Ecto neural progenitor cell (in vitro differentiated cells): ENCODE data around the gene CAPS2.

ENCODE experiments used
- DNase-seq: peaks from one replicate; pipeline ENCODE4 v3.0.0-alpha.2; 2018; ENCODE audit warnings: low spot score

CAPS2 gene

DNA sequence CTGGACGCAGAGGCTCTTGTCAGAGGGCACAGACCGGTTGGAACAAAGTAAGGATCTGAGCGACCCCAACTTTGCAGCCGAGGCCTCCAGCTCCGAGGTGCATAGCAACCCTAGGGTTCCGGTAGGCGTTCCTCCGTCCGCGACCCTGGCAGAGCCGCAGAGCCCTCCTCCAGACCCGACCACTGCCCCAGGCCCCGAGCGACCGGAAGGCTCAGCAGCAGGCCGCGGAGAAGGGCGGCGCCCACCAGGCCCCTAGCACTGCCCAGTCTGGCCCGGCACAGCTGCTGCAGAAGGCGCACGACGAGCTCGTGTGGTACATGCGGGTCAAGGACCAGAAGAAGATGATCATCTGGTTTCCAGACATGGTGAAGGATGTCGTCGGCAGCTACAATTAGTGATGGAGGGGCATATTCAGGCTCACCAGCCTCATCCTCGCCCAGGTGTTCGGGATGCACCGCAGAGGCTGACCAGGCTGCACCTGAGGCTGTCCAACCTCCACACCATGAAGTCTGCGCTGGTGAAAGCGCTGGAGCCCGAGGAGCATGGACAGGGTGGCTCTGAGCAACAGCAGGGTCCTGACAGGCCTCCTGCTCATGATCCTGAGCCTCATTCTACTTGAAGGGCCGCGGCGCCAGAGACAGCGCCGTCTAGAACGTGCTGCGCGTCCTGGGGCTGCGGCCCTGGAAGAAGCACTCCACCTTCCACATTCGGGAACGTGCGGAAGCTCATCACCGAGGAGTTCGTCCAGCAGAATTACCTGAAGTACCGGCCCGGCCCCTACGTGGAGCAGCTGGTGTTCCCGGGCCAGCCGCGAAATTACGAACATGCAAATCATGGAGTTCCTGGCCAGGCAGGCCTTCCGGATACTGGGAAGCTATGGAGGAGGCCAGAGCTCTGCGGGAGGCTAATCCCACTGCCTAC is 24.5 kb downstream of the CAPS2 start:
- DNase-seq: no peak

DNA sequence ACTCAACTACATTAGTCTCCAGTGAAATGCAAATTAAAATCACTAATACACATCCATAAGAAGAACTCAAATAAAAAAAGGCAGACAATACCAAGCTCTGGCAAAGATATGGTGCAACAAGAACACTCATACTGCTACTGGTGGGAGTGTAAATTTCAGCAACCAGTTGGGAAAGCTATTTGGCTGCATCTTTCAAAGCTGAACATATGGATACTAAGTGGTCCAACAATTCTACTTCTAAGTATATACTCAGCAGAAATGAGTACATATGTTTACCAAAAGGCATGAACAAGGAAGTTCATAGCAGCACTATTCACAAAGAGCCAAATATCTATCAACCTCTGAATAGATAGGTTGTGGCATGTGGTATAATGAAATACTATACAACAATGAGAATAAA is 27.3 kb downstream of the CAPS2 start:
- DNase-seq: no peak

DNA sequence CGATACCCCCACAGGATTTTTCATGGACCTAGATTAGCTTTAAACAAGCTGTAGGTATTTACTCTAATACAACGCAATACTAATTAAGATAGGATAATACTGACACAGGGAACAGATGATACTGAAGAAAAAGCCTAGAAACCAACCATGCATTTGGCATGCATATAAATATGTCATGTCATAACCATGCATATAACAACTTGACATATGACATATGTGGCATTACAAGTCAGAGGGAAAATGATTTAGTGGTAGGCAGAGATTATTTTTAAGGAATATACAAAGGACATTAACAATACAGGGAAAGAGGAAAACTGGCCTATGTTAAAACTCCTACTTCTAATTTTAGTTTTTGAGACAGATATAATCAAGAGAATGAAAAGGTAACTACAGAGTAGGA is 27.9 kb downstream of the CAPS2 start:
- DNase-seq: no peak

DNA sequence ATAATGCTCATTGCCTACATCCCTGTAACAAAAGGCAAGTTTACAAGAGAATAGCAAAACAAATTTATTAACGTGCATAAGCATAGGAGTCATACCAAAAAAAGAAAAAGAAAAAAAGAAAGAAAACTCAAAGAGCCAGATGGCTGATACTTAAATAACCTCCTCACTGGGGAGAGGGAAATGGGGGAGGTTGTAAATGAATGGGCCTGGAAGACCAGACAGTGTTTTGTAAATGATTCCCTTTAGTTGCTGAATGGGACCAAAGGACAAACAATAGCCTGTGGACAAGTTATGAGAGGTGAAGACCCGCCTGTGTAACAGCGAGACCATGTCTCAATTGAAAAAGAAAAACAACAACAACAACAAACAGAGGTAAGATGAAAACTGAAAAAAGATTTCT is 35.3 kb downstream of the CAPS2 start:
- no peak for DNase-seq

DNA sequence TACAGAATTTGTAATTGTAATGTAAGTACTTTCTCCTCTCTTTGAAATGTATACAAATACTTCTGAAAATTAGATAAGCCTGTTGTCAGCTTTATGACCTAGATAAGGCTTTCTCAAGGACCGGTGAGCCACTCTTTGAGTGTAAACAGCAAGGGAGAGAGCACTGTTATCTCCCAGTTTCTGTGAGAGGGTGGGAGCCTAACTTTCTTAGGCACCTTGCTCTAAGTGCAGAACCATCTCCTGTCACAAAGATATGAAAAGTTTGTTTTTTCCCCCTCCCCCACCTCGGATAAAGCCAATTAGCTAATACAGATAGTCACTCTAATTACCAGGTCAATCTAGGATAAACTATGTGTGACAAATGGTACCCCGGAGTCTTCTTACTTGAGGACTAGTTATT is 35.8 kb downstream of the CAPS2 start:
- no peak for DNase-seq

DNA sequence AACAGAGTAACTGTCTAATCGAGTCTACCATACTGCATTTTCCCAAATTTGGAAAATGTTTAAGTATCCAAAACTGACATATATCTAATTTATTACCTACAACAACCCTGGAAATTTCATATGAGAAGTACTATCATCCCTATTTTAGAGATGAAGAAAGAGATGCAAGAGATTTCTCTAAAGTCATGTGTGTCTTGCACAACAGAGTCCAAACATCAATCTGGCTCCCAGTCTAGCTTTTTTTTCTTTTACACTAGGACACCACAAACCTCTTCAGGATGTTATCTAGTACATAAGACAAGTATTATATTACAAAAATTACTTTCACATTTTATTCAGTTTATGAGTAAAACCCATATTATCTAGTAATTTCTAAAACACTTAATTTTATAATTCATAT is 39.1 kb downstream of the CAPS2 start:
- no peak for DNase-seq

DNA sequence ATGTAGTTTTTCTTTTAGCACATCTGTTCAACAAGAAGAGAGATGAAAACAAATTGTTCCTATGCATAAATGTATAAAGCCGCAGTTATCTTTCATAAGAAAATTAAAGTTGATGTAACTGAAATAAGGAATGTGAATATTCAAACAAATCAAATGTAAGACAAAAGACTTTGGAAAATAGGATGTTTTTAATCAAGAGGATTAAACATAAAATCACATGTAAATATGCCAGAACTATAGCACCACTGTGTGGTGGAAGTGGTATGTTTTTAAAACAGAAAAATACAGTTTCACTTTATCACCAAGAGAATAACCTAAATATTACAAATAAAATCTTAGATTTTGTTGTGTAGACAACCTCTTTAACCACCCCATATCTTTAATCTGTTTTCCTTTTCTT is 40.4 kb downstream of the CAPS2 start:
- no peak for DNase-seq

DNA sequence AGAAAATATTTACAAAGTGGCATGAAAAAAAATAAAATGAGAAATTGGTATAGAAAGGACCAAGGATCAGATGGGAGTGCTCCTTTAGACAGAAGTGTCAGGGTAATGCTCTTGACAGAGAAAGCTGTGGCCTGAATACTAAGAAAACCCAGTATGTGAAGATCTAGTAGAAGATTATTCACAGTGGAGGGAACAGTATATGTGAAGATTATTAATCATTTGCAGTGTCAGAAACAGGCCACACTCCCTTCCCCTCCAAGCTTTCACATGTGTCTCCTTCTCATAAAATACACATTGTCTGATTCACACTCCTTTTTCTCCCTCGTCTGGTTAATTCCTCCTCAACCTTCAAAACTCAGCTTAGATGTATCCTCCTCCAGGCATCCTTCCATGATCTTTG is 41.3 kb downstream of the CAPS2 start:
- no peak for DNase-seq

DNA sequence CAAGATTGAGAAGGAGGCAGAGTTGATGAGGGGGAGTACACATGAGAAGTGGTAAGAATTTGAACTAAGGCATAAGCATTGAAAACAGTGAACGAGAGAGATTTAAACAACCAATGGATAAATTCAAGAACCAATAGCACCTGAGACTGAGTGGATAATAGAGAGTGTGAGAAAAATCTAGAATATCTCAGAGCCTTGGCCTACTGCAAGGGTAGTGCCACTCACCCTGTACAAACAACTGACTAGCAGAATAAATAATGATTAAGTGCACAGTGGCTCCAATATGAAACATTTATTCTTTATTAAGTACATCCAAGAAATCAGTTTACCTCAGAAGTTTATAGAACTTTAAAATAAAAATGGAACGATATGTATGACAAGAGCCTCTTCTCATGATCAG is 54.4 kb downstream of the CAPS2 start:
- DNase-seq: no peak

DNA sequence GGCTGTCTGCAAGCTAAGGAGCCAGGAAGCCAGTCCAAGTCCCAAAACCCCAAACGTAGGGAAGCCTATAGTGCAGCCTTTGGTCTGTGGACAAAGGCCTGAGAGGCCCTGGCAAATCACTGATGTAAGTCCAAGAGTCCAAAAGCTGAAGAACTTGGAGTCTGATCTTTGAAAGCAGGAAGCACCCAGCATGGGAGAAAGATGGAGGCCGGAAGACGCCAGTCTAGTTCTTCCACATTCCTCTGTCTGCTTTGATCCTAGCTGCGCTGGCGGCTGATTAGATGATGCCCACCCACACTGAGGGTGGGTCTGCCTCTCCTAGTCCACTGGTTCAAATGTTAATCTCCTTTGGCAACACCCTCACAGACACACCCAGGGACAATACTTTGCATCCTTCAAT is 58.5 kb downstream of the CAPS2 start:
- DNase-seq: no peak

DNA sequence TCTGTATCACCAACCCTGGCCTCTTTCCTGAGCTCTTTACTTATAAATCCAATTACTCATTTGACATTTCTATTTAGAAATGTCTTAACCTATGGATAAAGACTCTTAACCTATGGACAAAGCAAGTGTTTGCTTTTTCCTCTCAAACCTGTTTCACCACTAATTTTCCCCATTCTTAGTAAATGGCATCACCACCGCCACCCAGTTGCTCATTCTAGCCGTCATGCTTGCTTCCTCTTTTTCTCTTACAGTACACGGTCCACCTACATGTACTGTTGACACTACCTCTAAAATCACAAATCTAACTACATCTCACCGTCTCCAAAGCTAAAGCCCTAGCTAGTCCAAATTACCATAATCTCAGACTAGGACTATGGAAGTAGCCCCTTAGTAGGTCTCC is 60.0 kb downstream of the CAPS2 start:
- DNase-seq: no peak

DNA sequence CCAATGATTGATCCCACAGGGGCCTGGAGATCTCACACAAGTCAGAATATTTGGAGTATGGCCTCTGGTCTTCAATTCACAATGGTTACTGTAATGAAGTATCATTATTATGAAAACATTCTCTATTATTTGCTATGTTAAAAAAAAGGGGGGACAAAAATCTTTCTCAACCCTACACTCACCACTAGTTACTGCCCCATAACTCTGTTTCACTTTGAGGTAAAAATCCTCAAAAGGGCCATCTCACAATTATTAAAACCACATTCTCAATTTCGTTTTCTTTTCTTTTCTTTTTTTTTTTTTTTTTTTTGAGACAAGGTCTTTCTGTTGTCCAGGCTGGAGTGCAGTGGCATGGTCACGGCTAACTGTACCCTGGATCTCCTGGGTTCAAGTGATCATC is 60.9 kb downstream of the CAPS2 start:
- no peak for DNase-seq

DNA sequence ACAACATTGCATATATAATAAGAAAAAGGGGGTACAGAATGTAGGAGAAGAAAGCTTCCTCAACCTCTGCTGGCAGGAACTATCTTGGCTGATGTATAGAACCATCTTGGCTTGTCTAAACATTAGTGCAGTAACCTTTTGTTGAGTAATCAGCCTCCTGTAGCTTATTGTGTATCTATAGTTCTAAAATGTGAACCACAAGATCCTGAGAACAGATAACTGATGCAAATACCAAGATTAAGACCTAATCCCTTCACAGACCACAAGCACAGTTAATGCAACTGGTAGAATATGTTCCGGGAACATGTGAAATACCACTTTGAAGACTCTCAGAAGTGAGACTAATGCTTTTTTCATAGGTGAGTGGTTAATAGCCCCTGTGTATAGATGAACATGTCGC is 69.8 kb downstream of the CAPS2 start:
- DNase-seq: no peak

DNA sequence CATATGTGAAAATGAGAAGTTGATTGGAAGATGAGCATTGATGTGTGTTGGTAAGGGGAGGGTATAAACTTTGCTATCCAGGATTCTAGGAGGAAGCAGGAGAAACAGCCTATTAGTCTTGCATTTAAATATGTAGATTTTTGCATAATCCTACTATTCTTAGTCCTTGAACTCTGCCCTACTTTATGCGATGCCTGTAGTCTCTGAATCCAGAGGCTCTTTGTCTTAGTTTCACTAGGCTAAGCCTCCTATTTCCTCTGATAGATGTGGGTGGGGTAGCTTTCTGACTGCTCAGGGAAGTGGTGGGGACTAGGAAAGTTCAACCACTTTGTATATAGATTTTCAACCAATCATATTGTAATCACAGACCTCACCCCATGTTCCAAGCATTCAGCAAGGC is 71.0 kb downstream of the CAPS2 start:
- DNase-seq: no peak

DNA sequence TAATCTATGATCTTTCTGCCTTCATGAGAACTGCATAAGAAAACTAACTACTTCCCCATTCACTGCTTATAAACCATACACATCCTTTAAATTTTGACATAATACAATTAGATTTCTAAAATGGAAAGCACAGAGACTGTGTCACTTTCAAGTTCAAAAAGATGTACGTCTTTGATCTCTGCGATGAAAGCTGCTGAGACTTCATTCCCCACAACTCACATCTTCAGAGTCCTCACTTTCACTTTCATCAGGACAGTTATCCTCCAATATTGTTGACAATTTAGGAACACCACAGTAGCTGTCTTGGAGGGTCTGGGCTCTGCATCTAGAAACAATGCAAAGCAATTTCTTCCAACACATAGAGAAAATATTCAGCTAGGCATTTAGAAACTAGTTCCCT is 72.6 kb downstream of the CAPS2 start:
- no peak for DNase-seq

DNA sequence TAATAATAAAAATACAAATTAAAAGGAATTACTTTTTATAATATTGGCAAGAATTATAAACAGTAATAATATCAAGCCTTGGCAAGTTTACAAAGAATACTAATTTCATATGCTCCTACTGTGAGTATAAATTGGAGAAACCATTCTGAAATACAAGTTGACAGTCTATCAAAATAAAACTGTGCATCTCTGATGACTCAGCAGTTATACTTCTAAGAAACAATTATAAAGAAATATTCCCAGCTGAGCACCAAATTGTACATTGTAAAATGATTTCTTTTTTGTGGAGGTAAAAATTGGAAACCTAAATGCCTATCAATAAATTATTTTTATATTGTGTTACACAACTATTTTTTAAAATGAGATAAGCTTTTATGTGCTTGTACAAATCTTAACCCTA is 85.0 kb downstream of the CAPS2 start:
- DNase-seq: no peak

DNA sequence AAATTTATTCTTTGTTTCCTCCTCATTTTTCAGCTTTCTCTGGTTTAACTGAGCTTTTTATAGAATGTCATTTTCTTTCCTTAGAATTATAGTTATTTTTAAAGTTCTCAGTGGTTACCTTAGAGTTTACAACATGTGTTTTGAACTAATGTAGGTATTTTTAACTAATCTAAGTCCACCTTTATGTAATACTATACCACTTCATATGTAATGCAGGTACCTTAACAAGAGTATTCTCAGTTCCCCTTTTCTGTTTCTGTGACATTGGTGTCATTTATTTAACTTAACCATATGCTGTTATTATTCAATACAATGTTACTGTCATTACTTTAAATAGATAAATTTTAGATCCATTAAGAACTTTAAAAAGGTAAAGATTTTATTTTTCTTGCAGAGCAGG is 90.1 kb downstream of the CAPS2 start:
- no peak for DNase-seq

DNA sequence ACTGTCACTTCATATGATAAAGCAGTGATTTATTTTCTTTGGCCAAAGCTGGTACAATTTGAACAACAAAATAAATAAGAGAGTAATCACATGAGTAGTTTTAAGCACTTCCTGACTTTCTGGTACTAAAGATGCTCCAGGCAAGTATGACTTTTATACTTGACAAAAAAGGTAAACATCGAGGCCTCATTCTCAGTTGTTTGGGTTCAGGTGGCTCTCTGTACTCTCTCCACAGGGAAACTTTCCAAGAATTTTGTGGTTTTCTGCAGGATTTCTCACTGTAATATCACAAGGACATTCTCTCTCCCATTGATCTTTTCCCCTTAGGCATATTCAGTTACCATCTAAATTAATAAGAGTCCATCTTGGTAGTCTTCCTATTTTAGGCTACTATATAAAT is 93.9 kb downstream of the CAPS2 start:
- DNase-seq: no peak

DNA sequence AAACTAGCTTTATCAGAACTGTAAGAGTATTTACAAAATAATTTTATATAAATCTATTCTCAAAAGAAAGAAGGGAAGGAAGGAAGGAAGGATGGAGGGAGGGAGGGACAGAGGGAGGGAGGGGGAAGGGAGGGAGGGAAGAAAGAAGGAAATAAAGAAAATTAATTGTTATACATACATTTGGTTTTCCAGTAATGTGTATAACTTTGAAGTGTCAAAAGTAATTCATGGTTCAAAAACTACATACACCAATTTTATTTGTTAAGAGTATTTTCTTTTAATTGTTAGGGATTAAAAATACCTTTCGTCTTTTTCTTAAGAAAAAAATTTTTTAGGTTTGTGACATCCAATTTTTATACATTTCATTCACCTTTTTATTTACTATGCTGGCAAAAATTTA is 103.0 kb downstream of the CAPS2 start:
- no peak for DNase-seq
